Astrocyte (in vitro differentiated cells and primary cell): Measurements from ENCODE around the gene NME1.

Experiments
- CTCF ChIP-seq: IDR thresholded peaks from 2 replicates; pipeline ENCODE4 v1.5.1; 2011; ENCODE audit warnings: low read depth, mild to moderate bottlenecking, inconsistent platforms, low read length, moderate library complexity; ENCODE audit not compliant: insufficient read depth
- EZH2 ChIP-seq: IDR thresholded peaks from 2 replicates; pipeline ENCODE4 v1.6.1; 2012; ENCODE audit warnings: mild to moderate bottlenecking, low read length, inconsistent platforms; ENCODE audit not compliant: insufficient read depth

GRCh38 chr17:51200846-51201245 lies 47.5 kb downstream of the NME1 start:
- no peak for TF ChIP-seq CTCF
- TF ChIP-seq EZH2 = no peak
